Measurements from ENCODE around the gene TBX4.

GRCh38 chr17:61520897-61521296, 68.7 kb downstream of the TBX4 start:
- TF ChIP-seq POLR2A (IDR thresholded peaks at IDR 0.05) (no peak), CTCF (IDR thresholded peaks at IDR 0.05) (no peak)

Measured in Peyer's patch (tissue), 4 donors.